Trophoblast cell (in vitro differentiated cells and primary cell): ENCODE measurements around the gene BARHL1.

Source experiments
- DNase-seq, 2 donors: peaks; one replicate each; pipeline ENCODE4 v3.0.0-alpha.2; 2016
- H2AFZ ChIP-seq: 2 replicates; pipeline ENCODE4 v1.6.1; 2013; ENCODE audit warnings: low read length, moderate library complexity, mild to moderate bottlenecking; ENCODE audit not compliant: insufficient read depth, poor library complexity
- H2AK5ac ChIP-seq: 2 replicates; pipeline ENCODE4 v1.6.1; 2013; ENCODE audit warnings: mild to moderate bottlenecking, low read length
- H2BK120ac ChIP-seq: 2 replicates; pipeline ENCODE4 v1.6.1; 2013; ENCODE audit warnings: low read length, mild to moderate bottlenecking, moderate library complexity; ENCODE audit not compliant: insufficient read depth, poor library complexity
- H2BK12ac ChIP-seq: 2 replicates; pipeline ENCODE4 v1.6.1; 2013; ENCODE audit warnings: mild to moderate bottlenecking, low read length, moderate library complexity
- H2BK5ac ChIP-seq: 2 replicates; pipeline ENCODE4 v1.6.1; 2013; ENCODE audit warnings: low read length, low read depth, moderate library complexity, mild to moderate bottlenecking; ENCODE audit not compliant: poor library complexity
- H3K14ac ChIP-seq: 2 replicates; pipeline ENCODE4 v1.6.1; 2013; ENCODE audit warnings: mild to moderate bottlenecking, low read length
- H3K18ac ChIP-seq: 2 replicates; pipeline ENCODE4 v1.6.1; 2013; ENCODE audit warnings: mild to moderate bottlenecking, low read length
- H3K23ac ChIP-seq: 2 replicates; pipeline ENCODE4 v1.6.1; 2013; ENCODE audit warnings: low read length
- H3K27ac ChIP-seq: 2 replicates; pipeline ENCODE4 v1.5.1; 2013; ENCODE audit warnings: low read depth, mild to moderate bottlenecking, inconsistent platforms, low read length, moderate library complexity
- H3K27me3 ChIP-seq: 2 replicates; pipeline ENCODE4 v1.6.1; 2013; ENCODE audit warnings: inconsistent platforms, mild to moderate bottlenecking, low read length, moderate library complexity; ENCODE audit not compliant: insufficient read depth
- H3K36me3 ChIP-seq, 2 experiments: 1 replicate in 1 of 2; 2 replicates in 1 of 2; pipeline ENCODE4 v1.6.1; 2013; ENCODE audit warnings: low read length in 2 of 2, mild to moderate bottlenecking in 2 of 2, moderate library complexity in 1 of 2; ENCODE audit not compliant: insufficient read depth in 2 of 2, control insufficient read depth in 1 of 2
- H3K4ac ChIP-seq: 2 replicates; pipeline ENCODE4 v1.6.1; 2013; ENCODE audit warnings: low read depth, mild to moderate bottlenecking, low read length, moderate library complexity
- H3K4me1 ChIP-seq, 2 experiments: 1 replicate in 1 of 2; 2 replicates in 1 of 2; pipeline ENCODE4 v1.6.1; 2013; ENCODE audit warnings: low read length in 2 of 2, mild to moderate bottlenecking in 2 of 2, moderate library complexity in 1 of 2; ENCODE audit not compliant: insufficient read depth in 2 of 2, control insufficient read depth in 1 of 2
- H3K4me2 ChIP-seq: 2 replicates; pipeline ENCODE4 v1.6.1; 2013; ENCODE audit warnings: inconsistent platforms, mild to moderate bottlenecking, low read length, moderate library complexity
- H3K4me3 ChIP-seq: 2 replicates; pipeline ENCODE4 v1.5.1; 2013; ENCODE audit warnings: mild to moderate bottlenecking, low read depth, low read length, inconsistent platforms
- H3K79me1 ChIP-seq: one replicate; pipeline ENCODE4 v1.6.1; 2013; ENCODE audit warnings: low read length
- H3K79me2 ChIP-seq: 2 replicates; pipeline ENCODE4 v1.6.1; 2013; ENCODE audit warnings: low read length, mild to moderate bottlenecking; ENCODE audit not compliant: control insufficient read depth, insufficient read depth, poor library complexity
- H3K9ac ChIP-seq: 2 replicates; pipeline ENCODE4 v1.6.1; 2013; ENCODE audit warnings: mild to moderate bottlenecking, low read length
- H3K9me3 ChIP-seq: 2 replicates; pipeline ENCODE4 v1.6.1; 2013; ENCODE audit warnings: low read depth, mild to moderate bottlenecking, control low read depth, inconsistent platforms, low read length; ENCODE audit not compliant: insufficient read depth
- H4K12ac ChIP-seq: 2 replicates; pipeline ENCODE4 v1.6.1; 2013; ENCODE audit warnings: low read depth, mild to moderate bottlenecking, low read length, moderate library complexity
- H4K8ac ChIP-seq: 2 replicates; pipeline ENCODE4 v1.6.1; 2013; ENCODE audit warnings: low read depth, mild to moderate bottlenecking, low read length, moderate library complexity
- H4K91ac ChIP-seq: one replicate; pipeline ENCODE4 v1.6.1; 2013; ENCODE audit warnings: low read depth, mild to moderate bottlenecking, low read length, moderate library complexity
- WGBS: extraction: QIAGEN DNeasy Blood & Tissue Kit; methylation state at CpG from one replicate; pipeline ENCODE4 v1.1.7; 2013; ENCODE audit warnings: missing lambda C conversion rate; ENCODE audit not compliant: insufficient read length, insufficient coverage; ENCODE audit errors: extremely low coverage; 5-methylcytosine and 5-hydroxymethylcytosine counted together

The BARHL1 gene

DNA sequence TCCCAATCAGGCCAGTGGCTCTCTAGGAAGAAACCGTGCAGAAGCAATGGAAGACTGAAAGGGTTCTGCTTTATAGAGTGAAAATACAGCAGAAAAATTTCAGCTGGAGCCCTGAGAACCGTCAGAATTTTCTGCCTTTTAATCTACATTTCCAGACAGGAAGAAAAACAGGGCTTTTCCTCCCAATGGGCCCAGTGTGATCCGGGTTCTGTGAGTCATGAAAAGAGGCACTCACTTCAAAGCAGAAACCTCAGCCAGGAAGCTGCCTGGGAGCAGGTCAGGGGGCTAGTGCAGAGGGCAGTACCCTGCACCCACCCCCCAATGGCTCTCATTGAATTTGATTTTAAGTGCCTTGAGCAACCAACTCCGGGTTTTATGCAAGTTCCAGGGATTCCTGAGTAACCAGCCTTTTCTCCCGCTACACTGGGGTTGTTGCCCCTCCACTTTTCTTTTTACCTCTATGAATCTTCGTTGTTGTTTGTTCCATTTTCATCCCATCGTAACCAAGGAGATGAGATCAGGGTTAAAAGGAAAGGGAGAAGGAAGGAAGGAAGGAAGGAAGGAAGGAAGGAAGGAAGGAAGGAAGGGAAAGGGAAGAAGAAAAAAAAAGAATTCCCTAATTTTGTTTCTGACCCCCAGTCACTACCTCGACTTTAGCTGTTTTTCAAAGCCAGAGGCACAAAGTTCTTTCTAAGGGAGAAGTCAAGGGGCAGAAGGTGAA, 1.3 kb downstream of the BARHL1 start:
- Histone ChIP-seq H3K9ac (no peak overlapping the region), H3K9me3 (peaks cover 9% of the 10 kb centered on the region), H2BK120ac (no peak overlapping the region), H3K79me1 (no peaks in the 10 kb centered on the region), H2AK5ac (no peak overlapping the region), H3K4me3 (no peak overlapping the region), H2BK5ac (no peak overlapping the region), H3K27me3 (peaks cover 93% of the 10 kb centered on the region), H3K79me2 (no peaks in the 10 kb centered on the region), H3K36me3 (no peaks in the 10 kb centered on the region), H4K12ac (no peak overlapping the region), H3K4me2 (no peak overlapping the region), H3K23ac (no peak overlapping the region), H4K91ac (no peak overlapping the region), H2AFZ (no peak overlapping the region), H3K4ac (no peak overlapping the region), H2BK12ac (no peak overlapping the region), H3K27ac (no peak overlapping the region), H3K18ac (no peak overlapping the region), H3K14ac (no peak overlapping the region), H3K4me1 (no peaks in the 10 kb centered on the region), H4K8ac (no peak overlapping the region)
- WGBS = no CpG with 5 or more reads among the region's 8 CpGs
- DNase-seq = no peak

GRCh38 chr9:132584601-132585560, 2.5 kb downstream of the BARHL1 start:
- Histone ChIP-seq H4K91ac (no peak overlapping the region), H4K12ac (no peak overlapping the region), H2BK5ac (no peak overlapping the region), H4K8ac (no peak overlapping the region), H2AFZ (no peak overlapping the region), H3K9me3 (peaks cover 8% of the 10 kb centered on the region), H3K9ac (no peak overlapping the region), H3K23ac (no peak overlapping the region), H2BK120ac (no peak overlapping the region), H3K79me1 (no peaks in the 10 kb centered on the region), H3K18ac (no peak overlapping the region), H3K4ac (no peak overlapping the region), H3K79me2 (no peaks in the 10 kb centered on the region), H3K27me3 (peaks cover 93% of the 10 kb centered on the region), H3K4me1 (no peaks in the 10 kb centered on the region), H3K4me3 (no peak overlapping the region), H3K36me3 (no peaks in the 10 kb centered on the region), H3K27ac (no peak overlapping the region), H2BK12ac (no peak overlapping the region), H2AK5ac (no peak overlapping the region), H3K14ac (no peak overlapping the region), H3K4me2 (no peak overlapping the region)
- no CpG with 5 or more reads among the region's 30 CpGs for whole genome bisulfite sequencing
- no peak for DNase-seq

GRCh38 chr9:132585954-132586829, 3.8 kb downstream of the BARHL1 start:
- no peak for DNase-seq
- Histone ChIP-seq H2AFZ (no peak overlapping the region), H3K4ac (no peak overlapping the region), H4K12ac (no peak overlapping the region), H3K9me3 (peaks cover 3% of the 10 kb centered on the region), H3K4me2 (no peak overlapping the region), H4K91ac (no peak overlapping the region), H2BK12ac (no peak overlapping the region), H3K36me3 (no peaks in the 10 kb centered on the region), H2BK5ac (no peak overlapping the region), H3K27me3 (peaks cover 92% of the 10 kb centered on the region), H3K4me1 (no peaks in the 10 kb centered on the region), H3K27ac (no peak overlapping the region), H2AK5ac (no peak overlapping the region), H3K4me3 (no peak overlapping the region), H3K18ac (no peak overlapping the region), H3K9ac (no peak overlapping the region), H2BK120ac (no peak overlapping the region), H3K14ac (no peak overlapping the region), H3K23ac (no peak overlapping the region), H3K79me2 (no peaks in the 10 kb centered on the region), H4K8ac (no peak overlapping the region), H3K79me1 (no peaks in the 10 kb centered on the region)
- no CpG with 5 or more reads among the region's 42 CpGs for WGBS
